ENCODE measurements around the gene STRA8. TPM values are rescaled to one million over a fixed set of nuclear protein-coding genes. Genes with fewer than 3 reads are reported as not detected.

The STRA8 gene
- total RNA-seq, 1 donor from 2014 or later: not detected

GRCh38 chr7:135197906-135198655 is 35.6 kb upstream of the STRA8 start:
- TF ChIP-seq, protein P1, sequence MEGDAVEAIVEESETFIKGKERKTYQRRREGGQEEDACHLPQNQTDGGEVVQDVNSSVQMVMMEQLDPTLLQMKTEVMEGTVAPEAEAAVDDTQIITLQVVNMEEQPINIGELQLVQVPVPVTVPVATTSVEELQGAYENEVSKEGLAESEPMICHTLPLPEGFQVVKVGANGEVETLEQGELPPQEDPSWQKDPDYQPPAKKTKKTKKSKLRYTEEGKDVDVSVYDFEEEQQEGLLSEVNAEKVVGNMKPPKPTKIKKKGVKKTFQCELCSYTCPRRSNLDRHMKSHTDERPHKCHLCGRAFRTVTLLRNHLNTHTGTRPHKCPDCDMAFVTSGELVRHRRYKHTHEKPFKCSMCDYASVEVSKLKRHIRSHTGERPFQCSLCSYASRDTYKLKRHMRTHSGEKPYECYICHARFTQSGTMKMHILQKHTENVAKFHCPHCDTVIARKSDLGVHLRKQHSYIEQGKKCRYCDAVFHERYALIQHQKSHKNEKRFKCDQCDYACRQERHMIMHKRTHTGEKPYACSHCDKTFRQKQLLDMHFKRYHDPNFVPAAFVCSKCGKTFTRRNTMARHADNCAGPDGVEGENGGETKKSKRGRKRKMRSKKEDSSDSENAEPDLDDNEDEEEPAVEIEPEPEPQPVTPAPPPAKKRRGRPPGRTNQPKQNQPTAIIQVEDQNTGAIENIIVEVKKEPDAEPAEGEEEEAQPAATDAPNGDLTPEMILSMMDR (conservative IDR thresholded peaks at IDR 0.05): no peak
- Mint-ChIP-seq H3K27ac (peak overlapping the region; percentile 34), H3K36me3 (peaks cover 27% of the 10 kb centered on the region), H3K4me1 (ENCODE audit: unreplicated experiment) (peaks cover 26% of the 10 kb centered on the region), H3K9me3 (no peaks in the 10 kb centered on the region), H3K4me3 (no peak overlapping the region), H3K27me3 (no peaks in the 10 kb centered on the region)
- no peak for DNase-seq (ENCODE audit: extremely low spot score, unreplicated experiment)

GRCh38 chr7:135199439-135199838 is 34.2 kb upstream of the STRA8 start:
- no peaks in the 10 kb centered on the region for H3K27me3 Mint-ChIP-seq
- H3K4me1 Mint-ChIP-seq (ENCODE audit: unreplicated experiment): peaks cover 21% of the 10 kb centered on the region
- no peak overlapping the region for H3K27ac Mint-ChIP-seq
- no peaks in the 10 kb centered on the region for H3K9me3 Mint-ChIP-seq
- TF ChIP-seq, protein P1 (conservative IDR thresholded peaks at IDR 0.05): no peak
- no peak for DNase-seq (ENCODE audit: extremely low spot score, unreplicated experiment)
- H3K36me3 Mint-ChIP-seq: peaks cover 25% of the 10 kb centered on the region
- no peak overlapping the region for H3K4me3 Mint-ChIP-seq

DNA sequence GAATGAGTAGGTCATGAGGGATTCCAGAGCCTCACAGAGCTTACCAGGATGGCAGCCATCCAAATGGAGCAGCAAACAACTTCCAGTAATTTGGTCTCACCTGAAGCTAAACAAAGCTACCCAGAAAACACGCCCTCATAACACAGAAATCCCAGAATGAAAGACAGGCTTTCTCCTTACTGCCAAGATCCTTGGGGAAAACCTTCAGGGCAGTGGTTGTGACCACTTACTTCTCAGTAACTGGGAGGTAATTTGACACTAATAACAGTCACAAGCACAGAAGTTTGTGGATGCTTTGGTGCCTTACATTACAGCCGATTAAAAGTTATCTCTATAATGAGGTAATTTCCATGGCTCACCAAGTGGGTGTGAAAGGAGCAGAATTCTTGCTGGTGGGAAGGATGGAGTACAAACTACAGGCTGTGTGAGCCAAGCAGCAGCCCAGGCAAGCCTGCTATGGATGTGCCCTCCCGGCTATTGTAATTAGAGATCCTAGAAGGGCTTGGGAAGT is 32.8 kb upstream of the STRA8 start:
- TF ChIP-seq, protein P1 (conservative IDR thresholded peaks at IDR 0.05): no peak
- Mint-ChIP-seq H3K36me3 (peaks cover 21% of the 10 kb centered on the region), H3K9me3 (no peaks in the 10 kb centered on the region), H3K4me3 (no peak overlapping the region), H3K27me3 (no peaks in the 10 kb centered on the region), H3K27ac (no peak overlapping the region), H3K4me1 (ENCODE audit: unreplicated experiment) (peaks cover 21% of the 10 kb centered on the region)
- DNase-seq (ENCODE audit: extremely low spot score, unreplicated experiment): no peak

GRCh38 chr7:135201350-135201749 is 32.3 kb upstream of the STRA8 start:
- Mint-ChIP-seq H3K27ac (no peak overlapping the region), H3K36me3 (peaks cover 23% of the 10 kb centered on the region), H3K4me1 (ENCODE audit: unreplicated experiment) (peaks cover 21% of the 10 kb centered on the region), H3K27me3 (no peaks in the 10 kb centered on the region), H3K4me3 (no peak overlapping the region), H3K9me3 (no peaks in the 10 kb centered on the region)
- TF ChIP-seq, protein P1 (conservative IDR thresholded peaks at IDR 0.05): no peak
- no peak for DNase-seq (ENCODE audit: extremely low spot score, unreplicated experiment)

DNA sequence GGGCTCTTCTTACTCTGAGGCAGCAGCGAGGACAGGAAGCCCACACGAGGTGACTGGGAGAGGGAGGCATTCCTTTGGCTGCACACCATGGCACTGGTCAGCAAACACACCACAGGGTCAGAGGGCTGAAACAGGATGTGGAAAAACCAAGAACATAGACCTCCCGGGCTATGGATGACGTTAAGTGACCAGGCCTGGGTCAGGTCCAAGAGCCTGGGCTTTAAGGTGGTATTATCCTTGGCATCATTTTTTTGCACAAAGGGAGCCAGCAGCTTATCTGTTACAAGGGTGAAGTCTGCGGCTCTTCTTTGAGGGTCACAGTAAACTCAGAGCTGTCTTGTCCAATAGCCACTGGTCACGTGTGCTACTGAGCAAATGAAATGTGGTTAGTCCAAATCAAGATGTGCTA is 29.3 kb upstream of the STRA8 start:
- peaks cover 18% of the 10 kb centered on the region for H3K36me3 Mint-ChIP-seq
- no peak overlapping the region for H3K4me3 Mint-ChIP-seq
- no peaks in the 10 kb centered on the region for H3K27me3 Mint-ChIP-seq
- no peak overlapping the region for H3K27ac Mint-ChIP-seq
- peaks cover 36% of the 10 kb centered on the region for H3K4me1 Mint-ChIP-seq (ENCODE audit: unreplicated experiment)
- H3K9me3 Mint-ChIP-seq: no peaks in the 10 kb centered on the region
- TF ChIP-seq, protein P1 (conservative IDR thresholded peaks at IDR 0.05): no peak
- no peak for DNase-seq (ENCODE audit: extremely low spot score, unreplicated experiment)
